Kidney (tissue), 14 donors: ENCODE results near the gene ALDOA. TPM values are rescaled to one million over a fixed set of nuclear protein-coding genes. Genes with fewer than 3 reads are reported as not detected.

Experiments used
- DNase-seq, 5 donors: peaks; one replicate each; pipeline ENCODE4 v3.0.0-alpha.2; 2013 to 2020
- FAIRE-seq: peaks from 2 replicates; lab custom pipeline; 2012; peaks lifted over from hg19 to GRCh38; lab: Jason Lieb, UNC
- H3K27ac ChIP-seq, 2 donors: one replicate each; pipeline ENCODE4 v1.7.0; 2013; ENCODE audit warnings: low read depth in 2 of 2, low read length in 2 of 2, inconsistent platforms in 1 of 2
- H3K27me3 ChIP-seq: one replicate; pipeline ENCODE4 v1.7.1; 2013; ENCODE audit warnings: low read length, inconsistent platforms; ENCODE audit not compliant: control insufficient read depth, insufficient read depth
- H3K36me3 ChIP-seq, 3 donors: one replicate each; pipeline versions ENCODE4 v1.7.0 to v1.7.1; 2013; ENCODE audit warnings: low read length in 3 of 3, control low read depth in 1 of 3, inconsistent platforms in 1 of 3; ENCODE audit not compliant: insufficient read depth in 3 of 3, control insufficient read depth in 2 of 3
- H3K4me1 ChIP-seq, 3 donors: one replicate each; pipeline versions ENCODE4 v1.7.0 to v1.7.1; 2013; ENCODE audit warnings: low read length in 3 of 3, inconsistent platforms in 1 of 3, low read depth in 1 of 3; ENCODE audit not compliant: control insufficient read depth in 2 of 3, insufficient read depth in 2 of 3
- H3K4me3 ChIP-seq, 3 donors: one replicate each; pipeline versions ENCODE4 v1.7.0 to v1.8.1; 2013; ENCODE audit warnings: low read length in 3 of 3, control low read depth in 1 of 3, inconsistent platforms in 1 of 3
- H3K9ac ChIP-seq, 3 donors: one replicate each; pipeline versions ENCODE4 v1.7.0 to v1.7.1; 2013; ENCODE audit warnings: low read length in 3 of 3, control low read depth in 1 of 3, inconsistent platforms in 1 of 3
- H3K9me3 ChIP-seq, 3 donors: one replicate each; pipeline versions ENCODE4 v1.7.0 to v1.7.1; 2013; ENCODE audit warnings: low read length in 3 of 3, control low read depth in 1 of 3, inconsistent platforms in 1 of 3; ENCODE audit not compliant: control insufficient read depth in 2 of 3, insufficient read depth in 1 of 3
- CTCF ChIP-seq: IDR thresholded peaks from 3 replicates; pipeline ENCODE4 v1.5.1; 2012; ENCODE audit warnings: mild to moderate bottlenecking, moderate library complexity, borderline replicate concordance; ENCODE audit not compliant: insufficient read depth; ENCODE audit errors: extremely low read depth
- intact Hi-C: fragments of 100-400 bp; cut with DNase I; formaldehyde crosslinking; loops from one replicate; pipeline ENCODE4 v1.11.1; 2022
- polyA plus RNA-seq: library from polyadenylated mRNA; stranded (reverse); fragments of 350-450 nt; fragmentation: Illumina TruSeq; extraction: RNeasy Lipid Tissue Mini Kit (QIAGEN cat#74804); gene quantifications from one replicate; pipeline ENCODE4 v1.2.3, GENCODE V29; 2014; ENCODE audit warnings: low read depth, low replicate concordance; ENCODE audit not compliant: insufficient read depth
- total RNA-seq: library from RNA; stranded (reverse); fragmentation: NEBNext Ultra II Directional; extraction: Animal tissue kit (Norgen Biotek cat#: 25700); gene quantifications from one replicate; pipeline ENCODE4 v1.2.1, GENCODE V29; 2021
- donor health status: control.
- donor health status: control.
- donor health status: control.
- donor health status: control.
- donor health status: control.
- donor health status: DM: yes; HTN: yes; CAD: no.
- donor health status: Normal renal cell carcinoma (clear cell type).

Gene ALDOA
- total and polyA plus RNA-seq, 2 donors from 2014 or later, result 1,017 to 1,506 TPM

GRCh38 chr16:30088237-30088831 lies 22.8 kb downstream of the ALDOA start:
- DNase-seq, result no peak
- Histone ChIP-seq H3K9me3 (no peaks in the 10 kb centered on the region), H3K36me3 (peaks cover 0 to 13% (median 9%) of the 10 kb centered on the region in 3 donors), H3K27me3 (no peaks in the 10 kb centered on the region), H3K4me3 (no peak overlapping the region), H3K27ac (no peak overlapping the region), H3K9ac (no peak overlapping the region), H3K4me1 (peaks cover 0 to 12% (median 5%) of the 10 kb centered on the region in 3 donors)
- FAIRE-seq, result no peak
- intact Hi-C loops, result no loop called here
- no peak for TF ChIP-seq CTCF

- FAIRE-seq (no peak), DNase-seq (no peak)
- Histone ChIP-seq H3K9me3 (no peaks in the 10 kb centered on the region), H3K27ac (no peak overlapping the region), H3K9ac (no peak overlapping the region), H3K4me1 (peaks cover 0 to 15% (median 5%) of the 10 kb centered on the region in 3 donors), H3K4me3 (no peak overlapping the region), H3K27me3 (no peaks in the 10 kb centered on the region), H3K36me3 (peaks cover 1 to 10% (median 6%) of the 10 kb centered on the region in 3 donors)
- intact Hi-C loops, result no loop called here
- TF ChIP-seq CTCF, result no peak
Measured at GRCh38 chr16:30088832-30089624, 23.5 kb downstream of the ALDOA start.

GRCh38 chr16:30090610-30091331 lies 25.2 kb downstream of the ALDOA start:
- DNase-seq (peak in 1 of 5 donors; percentile 75), FAIRE-seq (no peak)
- H3K4me3 ChIP-seq, result no peak overlapping the region
- H3K27me3 ChIP-seq, result no peaks in the 10 kb centered on the region
- no peaks in the 10 kb centered on the region for H3K9me3 ChIP-seq
- H3K27ac ChIP-seq, result peak overlapping the region; percentile 3 to 76
- H3K36me3 ChIP-seq, result peaks cover 4 to 10% (median 5%) of the 10 kb centered on the region in 3 donors
- peak overlapping the region in 1 of 3 donors; percentile 67 for H3K9ac ChIP-seq
- H3K4me1 ChIP-seq, result peaks cover 0 to 26% (median 16%) of the 10 kb centered on the region in 3 donors
- TF ChIP-seq CTCF, result no peak
- intact Hi-C loops, result no loop called here
